ENCODE results near the gene AHR.

The AHR gene

GRCh38 chr7:17307000-17307399 is 8.5 kb downstream of the AHR start:
- H3K27ac ChIP-seq (ENCODE audit: low read length), result no peak overlapping the region
- peaks cover 36% of the 10 kb centered on the region for H3K4me1 ChIP-seq (ENCODE audit: control insufficient read depth, low read depth, low read length)
- H3K4me3 ChIP-seq (ENCODE audit: low read length), result no peak overlapping the region
- H3K27me3 ChIP-seq (ENCODE audit: control insufficient read depth, insufficient read depth, low read length), result no peaks in the 10 kb centered on the region
- H3K9me3 ChIP-seq (ENCODE audit: control insufficient read depth, low read depth, low read length), result no peaks in the 10 kb centered on the region
- H3K9ac ChIP-seq (ENCODE audit: low read length), result no peak overlapping the region
- no peaks in the 10 kb centered on the region for H3K36me3 ChIP-seq (ENCODE audit: control insufficient read depth, low read depth, low read length)

- Histone ChIP-seq H3K9ac (ENCODE audit: low read length) (no peak overlapping the region), H3K4me1 (ENCODE audit: control insufficient read depth, low read depth, low read length) (peaks cover 42% of the 10 kb centered on the region), H3K27me3 (ENCODE audit: control insufficient read depth, insufficient read depth, low read length) (no peaks in the 10 kb centered on the region), H3K36me3 (ENCODE audit: control insufficient read depth, low read depth, low read length) (no peaks in the 10 kb centered on the region), H3K27ac (ENCODE audit: low read length) (no peak overlapping the region), H3K4me3 (ENCODE audit: low read length) (no peak overlapping the region), H3K9me3 (ENCODE audit: control insufficient read depth, low read depth, low read length) (no peaks in the 10 kb centered on the region)
Observed at GRCh38 chr7:17307558-17307957, 9.1 kb downstream of the AHR start.

DNA sequence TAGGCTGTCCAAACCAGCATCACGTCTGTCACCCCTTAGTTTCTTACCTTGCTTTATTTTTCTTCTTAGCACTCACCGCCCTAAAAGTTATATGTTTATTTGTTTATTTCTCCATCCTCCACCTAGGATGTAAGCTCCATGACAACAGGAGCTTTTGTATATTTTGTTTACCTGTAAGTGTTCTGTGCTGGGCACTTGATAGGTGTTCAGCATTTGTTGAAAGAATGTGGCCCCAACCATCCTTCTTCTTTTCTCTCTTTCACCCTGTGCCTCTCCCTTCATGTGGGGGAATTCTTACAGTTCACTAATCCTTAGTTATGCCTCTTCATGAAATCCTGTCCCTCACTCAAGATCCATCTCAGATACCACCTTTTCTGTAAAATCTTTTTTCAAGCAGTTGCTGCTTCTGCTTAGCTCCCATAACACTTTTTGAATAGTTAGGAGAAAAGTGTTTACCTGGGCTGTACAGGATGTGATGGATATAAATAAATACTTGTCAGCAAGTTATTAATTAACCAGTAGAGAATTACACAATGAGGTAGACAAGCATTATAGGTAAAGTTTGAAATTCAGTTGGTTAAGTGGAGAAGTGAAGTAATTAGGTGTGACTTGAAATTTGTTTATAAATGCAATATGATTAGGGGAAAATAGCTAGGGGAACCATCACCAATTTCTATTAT is 9.7 kb downstream of the AHR start:
- Histone ChIP-seq H3K9me3 (ENCODE audit: control insufficient read depth, low read depth, low read length) (no peaks in the 10 kb centered on the region), H3K36me3 (ENCODE audit: control insufficient read depth, low read depth, low read length) (no peaks in the 10 kb centered on the region), H3K9ac (ENCODE audit: low read length) (no peak overlapping the region), H3K4me3 (ENCODE audit: low read length) (no peak overlapping the region), H3K4me1 (ENCODE audit: control insufficient read depth, low read depth, low read length) (peaks cover 47% of the 10 kb centered on the region), H3K27ac (ENCODE audit: low read length) (no peak overlapping the region), H3K27me3 (ENCODE audit: control insufficient read depth, insufficient read depth, low read length) (no peaks in the 10 kb centered on the region)

- Histone ChIP-seq H3K9ac (ENCODE audit: low read length) (no peak overlapping the region), H3K4me1 (ENCODE audit: control insufficient read depth, low read depth, low read length) (peaks cover 55% of the 10 kb centered on the region), H3K36me3 (ENCODE audit: control insufficient read depth, low read depth, low read length) (no peaks in the 10 kb centered on the region), H3K27ac (ENCODE audit: low read length) (no peak overlapping the region), H3K27me3 (ENCODE audit: control insufficient read depth, insufficient read depth, low read length) (no peaks in the 10 kb centered on the region), H3K9me3 (ENCODE audit: control insufficient read depth, low read depth, low read length) (no peaks in the 10 kb centered on the region), H3K4me3 (ENCODE audit: low read length) (no peak overlapping the region)
Observed at GRCh38 chr7:17311194-17311593, 12.7 kb downstream of the AHR start.

DNA sequence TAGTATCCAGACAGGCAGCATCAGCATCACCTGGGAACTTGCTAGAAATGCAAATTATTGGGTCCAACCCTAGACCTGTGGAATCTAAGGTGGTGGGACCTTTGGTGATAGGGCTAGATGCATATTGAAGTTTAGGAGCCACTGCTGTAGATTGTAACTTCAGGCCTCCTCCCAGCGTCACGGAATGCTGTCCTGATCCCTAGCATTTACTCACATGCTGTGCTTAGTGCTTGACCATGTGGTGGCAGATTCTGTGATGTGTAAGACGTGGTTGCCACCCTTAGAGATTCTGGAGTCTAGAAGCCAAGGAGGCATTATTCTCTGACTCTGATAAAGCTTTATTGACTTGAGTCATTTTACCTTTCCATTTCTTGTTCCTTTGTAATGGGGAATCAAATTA is 13.5 kb downstream of the AHR start:
- H3K4me1 ChIP-seq (ENCODE audit: control insufficient read depth, low read depth, low read length), result peaks cover 50% of the 10 kb centered on the region
- no peaks in the 10 kb centered on the region for H3K27me3 ChIP-seq (ENCODE audit: control insufficient read depth, insufficient read depth, low read length)
- H3K9me3 ChIP-seq (ENCODE audit: control insufficient read depth, low read depth, low read length), result no peaks in the 10 kb centered on the region
- H3K9ac ChIP-seq (ENCODE audit: low read length), result no peak overlapping the region
- no peak overlapping the region for H3K4me3 ChIP-seq (ENCODE audit: low read length)
- H3K27ac ChIP-seq (ENCODE audit: low read length), result no peak overlapping the region
- no peaks in the 10 kb centered on the region for H3K36me3 ChIP-seq (ENCODE audit: control insufficient read depth, low read depth, low read length)

- peak overlapping the region; percentile 51 for H3K4me3 ChIP-seq (ENCODE audit: low read length)
- no peak overlapping the region for H3K27ac ChIP-seq (ENCODE audit: low read length)
- peaks cover 49% of the 10 kb centered on the region for H3K4me1 ChIP-seq (ENCODE audit: control insufficient read depth, low read depth, low read length)
- H3K27me3 ChIP-seq (ENCODE audit: control insufficient read depth, insufficient read depth, low read length), result no peaks in the 10 kb centered on the region
- H3K36me3 ChIP-seq (ENCODE audit: control insufficient read depth, low read depth, low read length), result no peaks in the 10 kb centered on the region
- H3K9me3 ChIP-seq (ENCODE audit: control insufficient read depth, low read depth, low read length), result no peaks in the 10 kb centered on the region
- peak overlapping the region; percentile 55 for H3K9ac ChIP-seq (ENCODE audit: low read length)
Observed at GRCh38 chr7:17312641-17313040, 14.2 kb downstream of the AHR start.

- Histone ChIP-seq H3K4me1 (ENCODE audit: control insufficient read depth, low read depth, low read length) (peaks cover 43% of the 10 kb centered on the region), H3K9me3 (ENCODE audit: control insufficient read depth, low read depth, low read length) (no peaks in the 10 kb centered on the region), H3K27me3 (ENCODE audit: control insufficient read depth, insufficient read depth, low read length) (no peaks in the 10 kb centered on the region), H3K4me3 (ENCODE audit: low read length) (peak overlapping the region; percentile 51), H3K27ac (ENCODE audit: low read length) (no peak overlapping the region), H3K9ac (ENCODE audit: low read length) (peak overlapping the region; percentile 55), H3K36me3 (ENCODE audit: control insufficient read depth, low read depth, low read length) (no peaks in the 10 kb centered on the region)
Observed at GRCh38 chr7:17313194-17313593, 14.7 kb downstream of the AHR start.

DNA sequence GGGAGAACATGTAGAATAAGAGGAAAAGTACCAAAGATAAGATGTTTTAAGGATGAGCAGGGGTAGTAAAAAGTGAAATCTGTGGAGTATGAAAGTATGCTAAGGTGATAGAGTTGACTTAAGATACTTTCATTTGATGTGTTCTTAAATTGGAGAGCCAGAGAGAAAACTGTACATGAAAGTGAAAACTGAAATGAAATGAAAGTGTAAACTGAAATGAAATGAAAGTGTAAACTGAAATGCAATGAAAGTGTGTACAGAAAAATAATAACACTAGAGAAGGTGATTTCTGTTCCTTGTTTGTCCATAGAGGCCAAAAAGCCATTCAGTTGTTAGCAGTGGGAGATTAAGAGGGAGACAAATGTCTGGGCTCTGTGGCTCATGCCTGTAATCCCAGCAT is 17.5 kb downstream of the AHR start:
- no peaks in the 10 kb centered on the region for H3K36me3 ChIP-seq (ENCODE audit: control insufficient read depth, low read depth, low read length)
- no peak overlapping the region for H3K4me3 ChIP-seq (ENCODE audit: low read length)
- no peak overlapping the region for H3K27ac ChIP-seq (ENCODE audit: low read length)
- no peaks in the 10 kb centered on the region for H3K9me3 ChIP-seq (ENCODE audit: control insufficient read depth, low read depth, low read length)
- peaks cover 42% of the 10 kb centered on the region for H3K4me1 ChIP-seq (ENCODE audit: control insufficient read depth, low read depth, low read length)
- H3K9ac ChIP-seq (ENCODE audit: low read length), result no peak overlapping the region
- no peaks in the 10 kb centered on the region for H3K27me3 ChIP-seq (ENCODE audit: control insufficient read depth, insufficient read depth, low read length)

DNA sequence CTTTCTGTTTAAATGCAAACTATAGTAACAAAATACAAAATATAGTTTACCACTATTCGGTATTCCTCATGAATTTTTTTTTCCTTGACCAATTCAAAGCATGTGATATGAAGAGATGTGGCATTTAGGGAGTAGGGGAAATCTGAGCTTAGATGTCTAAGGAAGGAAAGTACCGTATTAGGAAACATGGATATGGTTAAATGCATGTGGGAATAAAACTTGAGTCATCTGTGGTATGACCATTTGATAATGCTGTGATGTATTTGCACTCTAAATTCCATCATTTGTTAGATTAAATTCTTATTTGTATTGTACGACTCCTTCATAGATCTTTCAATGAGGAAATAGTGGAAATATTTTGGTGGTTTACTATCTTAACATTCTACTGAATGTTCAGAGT is 19.7 kb downstream of the AHR start:
- Histone ChIP-seq H3K27me3 (ENCODE audit: control insufficient read depth, insufficient read depth, low read length) (no peaks in the 10 kb centered on the region), H3K27ac (ENCODE audit: low read length) (no peak overlapping the region), H3K36me3 (ENCODE audit: control insufficient read depth, low read depth, low read length) (peaks cover 4% of the 10 kb centered on the region), H3K4me1 (ENCODE audit: control insufficient read depth, low read depth, low read length) (peaks cover 22% of the 10 kb centered on the region), H3K9ac (ENCODE audit: low read length) (no peak overlapping the region), H3K4me3 (ENCODE audit: low read length) (no peak overlapping the region), H3K9me3 (ENCODE audit: control insufficient read depth, low read depth, low read length) (no peaks in the 10 kb centered on the region)

GRCh38 chr7:17319164-17320101 is 21.0 kb downstream of the AHR start:
- Histone ChIP-seq H3K27me3 (ENCODE audit: control insufficient read depth, insufficient read depth, low read length) (no peaks in the 10 kb centered on the region), H3K27ac (ENCODE audit: low read length) (no peak overlapping the region), H3K9ac (ENCODE audit: low read length) (no peak overlapping the region), H3K4me3 (ENCODE audit: low read length) (no peak overlapping the region), H3K4me1 (ENCODE audit: control insufficient read depth, low read depth, low read length) (peaks cover 10% of the 10 kb centered on the region), H3K36me3 (ENCODE audit: control insufficient read depth, low read depth, low read length) (peaks cover 4% of the 10 kb centered on the region), H3K9me3 (ENCODE audit: control insufficient read depth, low read depth, low read length) (no peaks in the 10 kb centered on the region)

DNA sequence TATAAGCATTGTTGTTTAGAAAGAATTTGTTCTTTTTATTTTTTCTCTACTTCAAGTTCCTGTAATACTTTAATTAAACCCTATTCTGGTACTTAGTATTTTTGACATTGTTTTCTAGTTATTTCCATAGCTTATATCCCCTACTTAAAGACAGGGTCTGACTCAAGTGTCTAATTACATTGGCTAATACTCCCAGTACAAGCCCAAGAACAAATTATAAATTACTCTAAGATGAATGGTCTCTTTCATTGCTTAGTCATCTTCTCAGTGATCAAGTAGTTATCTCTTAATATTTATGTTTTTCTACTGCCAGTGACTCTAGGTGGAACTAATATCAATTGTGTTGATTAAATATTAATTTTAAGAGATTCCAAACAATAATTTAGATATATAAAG is 21.6 kb downstream of the AHR start:
- peaks cover 4% of the 10 kb centered on the region for H3K36me3 ChIP-seq (ENCODE audit: control insufficient read depth, low read depth, low read length)
- no peaks in the 10 kb centered on the region for H3K9me3 ChIP-seq (ENCODE audit: control insufficient read depth, low read depth, low read length)
- H3K27ac ChIP-seq (ENCODE audit: low read length), result no peak overlapping the region
- no peak overlapping the region for H3K4me3 ChIP-seq (ENCODE audit: low read length)
- no peaks in the 10 kb centered on the region for H3K27me3 ChIP-seq (ENCODE audit: control insufficient read depth, insufficient read depth, low read length)
- H3K9ac ChIP-seq (ENCODE audit: low read length), result no peak overlapping the region
- H3K4me1 ChIP-seq (ENCODE audit: control insufficient read depth, low read depth, low read length), result peaks cover 3% of the 10 kb centered on the region

All from iPS-18a (cell line).